ENCODE measurements around the gene HEG1. TPM values are rescaled to one million over a fixed set of nuclear protein-coding genes. Genes with fewer than 3 reads are reported as not detected.
A peak's percentile ranks its signal among the peaks of the same experiment; 100 is the strongest.

The HEG1 gene
- total RNA-seq, 2 experiments from 2014 or later: 5.9 to 6.4 TPM

GRCh38 chr3:124976383-124976782 is 79.4 kb downstream of the HEG1 start:
- CTCF ChIA-PET: no interaction called here
- no peak overlapping the region for H3K27ac Mint-ChIP-seq

DNA sequence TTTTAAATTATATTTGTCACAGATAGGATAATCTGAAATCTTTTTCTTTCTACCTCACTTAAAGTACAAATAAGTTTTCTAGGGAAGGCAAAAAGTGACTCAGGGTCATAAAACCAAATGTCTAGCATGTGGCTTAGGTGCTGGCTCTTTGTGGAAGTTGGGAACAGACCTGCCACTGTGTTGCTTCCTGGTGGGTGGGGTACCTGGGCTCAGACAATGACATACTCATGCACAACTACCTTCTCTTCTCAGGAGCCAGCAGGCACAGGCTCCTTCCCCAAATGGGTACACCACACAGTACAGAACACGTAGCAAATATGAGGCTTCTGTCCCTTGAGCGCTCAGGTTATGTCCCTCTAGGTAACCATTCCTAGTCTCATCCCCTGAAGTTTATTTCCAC is 81.1 kb downstream of the HEG1 start:
- Mint-ChIP-seq H3K4me1 (no peaks in the 10 kb centered on the region), H3K9me3 (ENCODE audit: low read depth) (no peaks in the 10 kb centered on the region), H3K27ac (no peak overlapping the region), H3K36me3 (ENCODE audit: low read depth) (peaks cover 18% of the 10 kb centered on the region), H3K27me3 (no peaks in the 10 kb centered on the region), H3K4me3 (no peak overlapping the region)
- ChIA-PET CTCF (no interaction called here), POLR2A (no interaction called here)
- intact Hi-C loops (cut with DNase I, micrococcal nuclease): no loop called here
- DNase-seq (no peak), ATAC-seq (no peak)

More at GRCh38 chr3:124976383-124976782, 79.4 kb downstream of the HEG1 start:
- DNase-seq (no peak), ATAC-seq (no peak)
- no peak overlapping the region for H3K4me3 Mint-ChIP-seq
- POLR2A ChIA-PET: no interaction called here
- H3K27me3 Mint-ChIP-seq: no peaks in the 10 kb centered on the region
- no peaks in the 10 kb centered on the region for H3K9me3 Mint-ChIP-seq (ENCODE audit: low read depth)
- H3K4me1 Mint-ChIP-seq: no peaks in the 10 kb centered on the region
- intact Hi-C loops (cut with DNase I, micrococcal nuclease): no loop called here
- peaks cover 7% of the 10 kb centered on the region for H3K36me3 Mint-ChIP-seq (ENCODE audit: low read depth)

DNA sequence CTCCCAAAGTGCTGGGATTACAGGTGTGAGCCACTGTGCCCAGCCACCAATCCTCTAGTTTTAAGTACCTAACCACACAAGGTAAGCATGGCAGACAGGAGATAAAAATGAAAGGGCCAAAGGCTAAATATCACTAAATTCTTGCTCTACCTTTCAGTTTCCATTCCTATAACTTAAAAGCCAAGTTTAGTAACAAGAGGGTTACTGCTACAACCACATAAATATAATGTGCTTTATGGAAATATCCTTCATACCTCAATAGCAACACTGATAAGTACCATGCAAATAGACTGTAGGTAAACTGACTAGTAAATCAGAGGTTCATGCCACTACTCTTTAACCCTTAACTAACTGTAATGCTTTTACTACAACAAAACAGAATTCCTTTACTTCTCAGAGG is 82.5 kb downstream of the HEG1 start:
- ATAC-seq (no peak), DNase-seq (no peak)
- Mint-ChIP-seq H3K4me1 (no peaks in the 10 kb centered on the region), H3K36me3 (ENCODE audit: low read depth) (peaks cover 21% of the 10 kb centered on the region), H3K27me3 (no peaks in the 10 kb centered on the region), H3K4me3 (no peak overlapping the region), H3K27ac (no peak overlapping the region), H3K9me3 (ENCODE audit: low read depth) (no peaks in the 10 kb centered on the region)
- intact Hi-C loops (cut with DNase I, micrococcal nuclease): no loop called here
- CTCF ChIA-PET: interaction anchor here (1.1 kb wide), 1 partner anchor 39 kb away, joined by 3 read pairs; no protein-coding TSS in a partner anchor
- POLR2A ChIA-PET: no interaction called here

GRCh38 chr3:124972457-124972856 is 83.3 kb downstream of the HEG1 start:
- Mint-ChIP-seq H3K36me3 (ENCODE audit: low read depth) (peaks cover 18% of the 10 kb centered on the region), H3K4me1 (no peaks in the 10 kb centered on the region), H3K9me3 (ENCODE audit: low read depth) (no peaks in the 10 kb centered on the region), H3K27me3 (no peaks in the 10 kb centered on the region), H3K4me3 (no peak overlapping the region), H3K27ac (no peak overlapping the region)
- ChIA-PET POLR2A (no interaction called here), CTCF (interaction anchor here (0.6 to 0.8 kb wide), 3 partner anchors 10 to 211 kb away, joined by 3 to 4 read pairs (median 3); no protein-coding TSS in a partner anchor)
- DNase-seq (no peak), ATAC-seq (no peak)
- intact Hi-C loops (cut with DNase I, micrococcal nuclease): no loop called here

DNA sequence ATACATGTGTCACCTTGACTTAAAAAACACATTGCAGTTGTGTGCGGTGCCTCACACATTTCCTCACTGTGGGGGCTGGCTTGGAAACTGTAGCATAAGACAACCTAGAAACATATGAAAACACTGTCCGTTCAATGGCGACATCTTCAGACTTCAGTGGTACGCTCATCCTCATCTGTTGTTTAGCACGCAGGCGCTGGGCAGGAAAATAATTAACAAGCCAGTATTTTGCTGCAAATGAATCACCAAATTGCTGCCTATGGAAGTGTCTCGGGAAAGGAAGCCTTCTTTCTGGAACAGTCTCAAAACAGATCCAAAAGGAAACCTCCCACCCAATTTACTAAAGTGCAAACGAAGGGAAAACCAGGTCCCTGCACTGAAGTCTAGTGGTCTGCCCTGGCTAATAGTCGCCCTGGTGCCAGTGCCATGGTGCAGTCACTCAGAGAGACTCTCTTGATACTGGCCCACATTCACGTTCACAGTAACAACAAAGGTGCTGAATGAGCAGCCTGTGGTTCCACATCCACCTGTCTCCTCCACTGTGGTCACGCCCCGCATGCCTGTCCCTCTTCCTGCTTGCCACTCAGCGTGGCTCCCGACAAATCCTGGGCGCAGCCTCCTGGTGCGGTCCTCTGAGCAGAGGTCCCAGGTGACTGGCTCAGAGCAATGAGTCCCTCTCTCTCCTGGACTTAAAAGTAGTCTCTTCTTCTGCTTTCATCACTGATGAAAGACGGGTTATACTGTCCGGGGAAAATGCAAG is 85.7 kb downstream of the HEG1 start:
- peaks cover 1% of the 10 kb centered on the region for H3K4me1 Mint-ChIP-seq
- H3K4me3 Mint-ChIP-seq: no peak overlapping the region
- no peak for ATAC-seq
- peaks cover 13% of the 10 kb centered on the region for H3K36me3 Mint-ChIP-seq (ENCODE audit: low read depth)
- DNase-seq: no peak
- no peaks in the 10 kb centered on the region for H3K27me3 Mint-ChIP-seq
- ChIA-PET CTCF (no interaction called here), POLR2A (no interaction called here)
- H3K27ac Mint-ChIP-seq: no peak overlapping the region
- no peaks in the 10 kb centered on the region for H3K9me3 Mint-ChIP-seq (ENCODE audit: low read depth)
- intact Hi-C loops (cut with DNase I, micrococcal nuclease): no loop called here

- intact Hi-C loops (cut with DNase I, micrococcal nuclease): no loop called here
- ATAC-seq: no peak
Measured at GRCh38 chr3:124969190-124969589, 86.6 kb downstream of the HEG1 start.

DNA sequence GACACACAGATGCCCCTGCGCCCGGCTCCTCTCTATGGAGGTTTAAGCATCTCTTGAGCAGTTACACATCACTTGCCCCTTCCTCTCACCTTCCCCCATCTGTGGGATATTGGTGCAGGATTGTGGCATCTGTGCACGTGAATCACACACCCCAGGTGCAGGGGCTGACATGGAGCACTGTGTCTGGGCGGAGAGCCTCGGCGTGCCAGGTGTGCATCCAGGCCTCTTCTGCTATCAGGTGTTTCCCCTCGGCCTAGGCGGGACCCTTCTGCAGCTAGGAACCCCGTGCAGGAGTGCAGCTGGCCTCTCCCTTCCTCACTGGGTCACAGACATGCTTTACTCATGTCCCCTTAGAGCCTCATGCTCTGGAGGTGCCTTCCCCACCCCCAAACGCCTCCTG is 87.8 kb downstream of the HEG1 start:
- Mint-ChIP-seq H3K9me3 (ENCODE audit: low read depth) (no peaks in the 10 kb centered on the region), H3K27ac (no peak overlapping the region), H3K4me1 (peaks cover 8% of the 10 kb centered on the region), H3K27me3 (no peaks in the 10 kb centered on the region), H3K36me3 (ENCODE audit: low read depth) (peaks cover 13% of the 10 kb centered on the region), H3K4me3 (no peak overlapping the region)
- DNase-seq (no peak), ATAC-seq (no peak)
- POLR2A ChIA-PET: no interaction called here
- intact Hi-C loops (cut with DNase I, micrococcal nuclease): no loop called here
- CTCF ChIA-PET: no interaction called here

More at GRCh38 chr3:124969190-124969589, 86.6 kb downstream of the HEG1 start:
- DNase-seq: no peak
- no peaks in the 10 kb centered on the region for H3K9me3 Mint-ChIP-seq (ENCODE audit: low read depth)
- POLR2A ChIA-PET: no interaction called here
- CTCF ChIA-PET: no interaction called here
- H3K4me1 Mint-ChIP-seq: peaks cover 6% of the 10 kb centered on the region
- H3K27me3 Mint-ChIP-seq: no peaks in the 10 kb centered on the region
- H3K27ac Mint-ChIP-seq: no peak overlapping the region
- peaks cover 13% of the 10 kb centered on the region for H3K36me3 Mint-ChIP-seq (ENCODE audit: low read depth)
- H3K4me3 Mint-ChIP-seq: no peak overlapping the region

GRCh38 chr3:124966521-124967445 is 89.0 kb downstream of the HEG1 start:
- no peaks in the 10 kb centered on the region for H3K9me3 Mint-ChIP-seq (ENCODE audit: low read depth)
- no peak for DNase-seq
- POLR2A ChIA-PET: no interaction called here
- H3K27ac Mint-ChIP-seq: no peak overlapping the region
- no peaks in the 10 kb centered on the region for H3K27me3 Mint-ChIP-seq
- peaks cover 13% of the 10 kb centered on the region for H3K36me3 Mint-ChIP-seq (ENCODE audit: low read depth)
- H3K4me1 Mint-ChIP-seq: peaks cover 8% of the 10 kb centered on the region
- CTCF ChIA-PET: no interaction called here
- intact Hi-C loops (cut with DNase I, micrococcal nuclease): no loop called here
- no peak for ATAC-seq
- no peak overlapping the region for H3K4me3 Mint-ChIP-seq

GRCh38 chr3:124965413-124965812 is 90.4 kb downstream of the HEG1 start:
- ChIA-PET POLR2A (no interaction called here), CTCF (interaction anchor here (0.6 to 1.0 kb wide), 2 partner anchors 64 to 405 kb away, joined by 3 read pairs; no protein-coding TSS in a partner anchor)
- H3K4me3 Mint-ChIP-seq: no peak overlapping the region
- ATAC-seq (no peak), DNase-seq (no peak)
- H3K4me1 Mint-ChIP-seq: peaks cover 8% of the 10 kb centered on the region
- H3K9me3 Mint-ChIP-seq (ENCODE audit: low read depth): no peaks in the 10 kb centered on the region
- intact Hi-C loops (cut with DNase I, micrococcal nuclease): no loop called here
- no peaks in the 10 kb centered on the region for H3K27me3 Mint-ChIP-seq
- no peak overlapping the region for H3K27ac Mint-ChIP-seq
- peaks cover 9% of the 10 kb centered on the region for H3K36me3 Mint-ChIP-seq (ENCODE audit: low read depth)

GRCh38 chr3:124964387-124964786 is 91.4 kb downstream of the HEG1 start:
- no peak for DNase-seq

GRCh38 chr3:124963755-124964154 is 92.0 kb downstream of the HEG1 start:
- Mint-ChIP-seq H3K36me3 (ENCODE audit: low read depth) (no peaks in the 10 kb centered on the region), H3K9me3 (ENCODE audit: low read depth) (no peaks in the 10 kb centered on the region), H3K27me3 (no peaks in the 10 kb centered on the region), H3K4me1 (peaks cover 8% of the 10 kb centered on the region), H3K27ac (no peak overlapping the region), H3K4me3 (no peak overlapping the region)
- ChIA-PET CTCF (interaction anchor here (0.8 kb wide), 1 partner anchor 275 kb away, joined by 3 read pairs; no protein-coding TSS in a partner anchor), POLR2A (no interaction called here)
- ATAC-seq (no peak), DNase-seq (no peak)
- intact Hi-C loops (cut with DNase I, micrococcal nuclease): no loop called here

More at GRCh38 chr3:124964387-124964786, 91.4 kb downstream of the HEG1 start:
- ATAC-seq: peak; percentile 94
- Mint-ChIP-seq H3K36me3 (ENCODE audit: low read depth) (peaks cover 1% of the 10 kb centered on the region), H3K27ac (no peak overlapping the region), H3K9me3 (ENCODE audit: low read depth) (no peaks in the 10 kb centered on the region), H3K4me3 (no peak overlapping the region), H3K27me3 (no peaks in the 10 kb centered on the region), H3K4me1 (peaks cover 8% of the 10 kb centered on the region)
- ChIA-PET CTCF (interaction anchor here (0.8 kb wide), 1 partner anchor 276 kb away, joined by 3 read pairs; no protein-coding TSS in a partner anchor), POLR2A (no interaction called here)
- intact Hi-C loops (cut with DNase I, micrococcal nuclease): no loop called here
